ENCODE measurements around the gene SLIT3. TPM values are rescaled to one million over a fixed set of nuclear protein-coding genes. Genes with fewer than 3 reads are reported as not detected.

SLIT3 gene
- total RNA-seq, 1 experiment from 2014 or later = 0.44 TPM

- intact Hi-C loops (cut with micrococcal nuclease) = no loop called here
- no peaks in the 10 kb centered on the region for H3F3A ChIP-seq (ENCODE audit: low read length, unreplicated experiment)
- POLR2A ChIA-PET (ENCODE audit: unreplicated experiment) = no interaction called here
- H3K9me3 ChIP-seq (ENCODE audit: low read length) = no peaks in the 10 kb centered on the region
- H3K4me3 ChIP-seq (ENCODE audit: low read length) = no peak overlapping the region
- peaks cover 6% of the 10 kb centered on the region; the same call in 1 of the 2 replicates for H3K4me1 ChIP-seq (ENCODE audit: insufficient read depth, low read length)
- no peaks in the 10 kb centered on the region for H3K79me2 ChIP-seq (ENCODE audit: low read length)
- no peaks in the 10 kb centered on the region for H4K20me1 ChIP-seq (ENCODE audit: low read length)
- no peak for ATAC-seq
- no peak overlapping the region for H3K9ac ChIP-seq (ENCODE audit: low read length)
- H3K27me3 ChIP-seq (ENCODE audit: low read length) = peaks cover 87% of the 10 kb centered on the region
- no peaks in the 10 kb centered on the region for H3K9me2 ChIP-seq (replicated peaks; ENCODE audit: low read length)
- H3K36me3 ChIP-seq (ENCODE audit: low read depth, low read length) = no peaks in the 10 kb centered on the region
- no peak overlapping the region for H3K4me2 ChIP-seq (ENCODE audit: low read length)
- no peak overlapping the region for H3K27ac ChIP-seq (ENCODE audit: low read length)
- no TSS peak for BruUV-seq (replicated peaks)
- H2AFZ ChIP-seq (ENCODE audit: low read length) = no peak overlapping the region
- CTCF ChIA-PET = no interaction called here
- TF ChIP-seq EZH2 (IDR thresholded peaks at IDR 0.05; ENCODE audit: low read length, unreplicated experiment) (no peak), EZH2phosphoT487 (IDR thresholded peaks at IDR 0.05; ENCODE audit: borderline replicate concordance, low read length) (no peak), CTCF (conservative IDR thresholded peaks at IDR 0.05; ENCODE audit: low read depth, low read length) (no peak)
- no peak for DNase-seq
Measured at GRCh38 chr5:168850683-168851082, 450.3 kb downstream of the SLIT3 start.

- intact Hi-C loops (cut with micrococcal nuclease) = no loop called here
- H3K79me2 ChIP-seq (ENCODE audit: low read length) = no peaks in the 10 kb centered on the region
- H3K27ac ChIP-seq (ENCODE audit: low read length) = no peak overlapping the region
- no peaks in the 10 kb centered on the region for H3K9me3 ChIP-seq (ENCODE audit: low read length)
- no peaks in the 10 kb centered on the region for H4K20me1 ChIP-seq (ENCODE audit: low read length)
- no peaks in the 10 kb centered on the region for H3K36me3 ChIP-seq (ENCODE audit: low read depth, low read length)
- H3K4me1 ChIP-seq (ENCODE audit: insufficient read depth, low read length) = peaks cover 6% of the 10 kb centered on the region; the same call in 1 of the 2 replicates
- ATAC-seq = no peak
- CTCF ChIA-PET = no interaction called here
- no peak overlapping the region for H3K4me3 ChIP-seq (ENCODE audit: low read length)
- no peak overlapping the region for H2AFZ ChIP-seq (ENCODE audit: low read length)
- POLR2A ChIA-PET (ENCODE audit: unreplicated experiment) = no interaction called here
- no peak for DNase-seq
- no peaks in the 10 kb centered on the region for H3K9me2 ChIP-seq (replicated peaks; ENCODE audit: low read length)
- no peaks in the 10 kb centered on the region for H3F3A ChIP-seq (ENCODE audit: low read length, unreplicated experiment)
- H3K27me3 ChIP-seq (ENCODE audit: low read length) = peaks cover 89% of the 10 kb centered on the region
- H3K4me2 ChIP-seq (ENCODE audit: low read length) = no peak overlapping the region
- no TSS peak for BruUV-seq (replicated peaks)
- peak; percentile 48 for TF ChIP-seq EZH2 (IDR thresholded peaks at IDR 0.05; ENCODE audit: low read length, unreplicated experiment)
- no peak for TF ChIP-seq CTCF (conservative IDR thresholded peaks at IDR 0.05; ENCODE audit: low read depth, low read length)
- TF ChIP-seq EZH2phosphoT487 (IDR thresholded peaks at IDR 0.05; ENCODE audit: borderline replicate concordance, low read length) = no peak
- H3K9ac ChIP-seq (ENCODE audit: low read length) = no peak overlapping the region
Measured at GRCh38 chr5:168848569-168848968, 452.4 kb downstream of the SLIT3 start.

- Histone ChIP-seq H3K27me3 (ENCODE audit: low read length) (peaks cover 89% of the 10 kb centered on the region), H3K36me3 (ENCODE audit: low read depth, low read length) (no peaks in the 10 kb centered on the region), H3K4me2 (ENCODE audit: low read length) (no peak overlapping the region), H4K20me1 (ENCODE audit: low read length) (no peaks in the 10 kb centered on the region), H2AFZ (ENCODE audit: low read length) (no peak overlapping the region), H3K9me3 (ENCODE audit: low read length) (no peaks in the 10 kb centered on the region), H3K9me2 (replicated peaks; ENCODE audit: low read length) (no peaks in the 10 kb centered on the region), H3K9ac (ENCODE audit: low read length) (no peak overlapping the region), H3F3A (ENCODE audit: low read length, unreplicated experiment) (no peaks in the 10 kb centered on the region), H3K79me2 (ENCODE audit: low read length) (no peaks in the 10 kb centered on the region), H3K27ac (ENCODE audit: low read length) (no peak overlapping the region), H3K4me3 (ENCODE audit: low read length) (no peak overlapping the region), H3K4me1 (ENCODE audit: insufficient read depth, low read length) (peaks cover 6% of the 10 kb centered on the region; the same call in 1 of the 2 replicates)
- ATAC-seq = no peak
- POLR2A ChIA-PET (ENCODE audit: unreplicated experiment) = no interaction called here
- intact Hi-C loops (cut with micrococcal nuclease) = no loop called here
- no peak for DNase-seq
- TF ChIP-seq EZH2phosphoT487 (IDR thresholded peaks at IDR 0.05; ENCODE audit: borderline replicate concordance, low read length) (no peak), CTCF (conservative IDR thresholded peaks at IDR 0.05; ENCODE audit: low read depth, low read length) (no peak), EZH2 (IDR thresholded peaks at IDR 0.05; ENCODE audit: low read length, unreplicated experiment) (no peak)
- CTCF ChIA-PET = no interaction called here
- no TSS peak for BruUV-seq (replicated peaks)
Measured at GRCh38 chr5:168847511-168848073, 453.3 kb downstream of the SLIT3 start.

All from PC-3 (cell line).